SJCRH30 (cell line): ENCODE data around the gene INHBB. TPM values are rescaled to one million over a fixed set of nuclear protein-coding genes. Genes with fewer than 3 reads are reported as not detected.

Source experiments
- DNase-seq, 2 experiments: peaks; one replicate each; pipeline ENCODE4 v3.0.0-alpha.2; 2015 to 2020
- H3K27ac ChIP-seq: fragments of 250-450 bp; sonication (Bioruptor Pico); 2 replicates; pipeline ENCODE4 v1.5.1; 2020; ENCODE audit warnings: mild to moderate bottlenecking, moderate library complexity
- H3K27me3 ChIP-seq: fragments of 250-450 bp; sonication (Bioruptor Pico); 2 replicates; pipeline ENCODE4 v1.5.1; 2020; ENCODE audit warnings: mild to moderate bottlenecking, moderate library complexity
- H3K36me3 ChIP-seq: fragments of 250-450 bp; sonication (Bioruptor Pico); 2 replicates; pipeline ENCODE4 v1.5.1; 2020; ENCODE audit warnings: mild to moderate bottlenecking, moderate library complexity
- H3K4me1 ChIP-seq: fragments of 250-450 bp; sonication (Bioruptor Pico); 2 replicates; pipeline ENCODE4 v1.5.1; 2020; ENCODE audit warnings: mild to moderate bottlenecking, moderate library complexity
- H3K4me3 ChIP-seq: fragments of 250-450 bp; sonication (Bioruptor Pico); 2 replicates; pipeline ENCODE4 v1.5.1; 2020; ENCODE audit warnings: mild to moderate bottlenecking, moderate library complexity
- H3K9me3 ChIP-seq: fragments of 250-450 bp; sonication (Bioruptor Pico); replicated peaks from 2 replicates; pipeline ENCODE4 v1.5.1; 2020; ENCODE audit warnings: mild to moderate bottlenecking, moderate library complexity
- total RNA-seq: library from RNA; depleted of rRNA; stranded (reverse); fragments of >200 nt; shearing (Covaris generic); gene quantifications from 2 replicates; pipeline ENCODE4 v1.2.3, GENCODE V29; 2014

The INHBB gene
- total RNA-seq, 1 experiment from 2014 or later = not detected

GRCh38 chr2:120371969-120372625 lies 26.2 kb downstream of the INHBB start:
- H3K4me1 ChIP-seq = no peaks in the 10 kb centered on the region
- peaks cover 5% of the 10 kb centered on the region; the same call in 1 of the 2 replicates for H3K27me3 ChIP-seq
- H3K4me3 ChIP-seq = no peak overlapping the region
- no peaks in the 10 kb centered on the region for H3K9me3 ChIP-seq
- no peak overlapping the region for H3K27ac ChIP-seq
- no peaks in the 10 kb centered on the region for H3K36me3 ChIP-seq
- no peak for DNase-seq

GRCh38 chr2:120372816-120373215 lies 26.9 kb downstream of the INHBB start:
- DNase-seq = no peak
- Histone ChIP-seq H3K9me3 (no peaks in the 10 kb centered on the region), H3K4me3 (no peak overlapping the region), H3K4me1 (no peaks in the 10 kb centered on the region), H3K36me3 (no peaks in the 10 kb centered on the region), H3K27ac (no peak overlapping the region), H3K27me3 (peaks cover 5% of the 10 kb centered on the region; the same call in 1 of the 2 replicates)

GRCh38 chr2:120373424-120373823 lies 27.5 kb downstream of the INHBB start:
- Histone ChIP-seq H3K4me3 (no peak overlapping the region), H3K27me3 (peaks cover 5% of the 10 kb centered on the region; the same call in 1 of the 2 replicates), H3K36me3 (no peaks in the 10 kb centered on the region), H3K27ac (no peak overlapping the region), H3K9me3 (no peaks in the 10 kb centered on the region), H3K4me1 (no peaks in the 10 kb centered on the region)
- no peak for DNase-seq

GRCh38 chr2:120374821-120375220 lies 28.9 kb downstream of the INHBB start:
- Histone ChIP-seq H3K27me3 (peaks cover 5% of the 10 kb centered on the region; the same call in 1 of the 2 replicates), H3K4me3 (no peak overlapping the region), H3K9me3 (no peaks in the 10 kb centered on the region), H3K27ac (no peak overlapping the region), H3K4me1 (no peaks in the 10 kb centered on the region), H3K36me3 (no peaks in the 10 kb centered on the region)
- no peak for DNase-seq

- no peak for DNase-seq
- no peak overlapping the region for H3K27ac ChIP-seq
- no peak overlapping the region for H3K4me3 ChIP-seq
- no peaks in the 10 kb centered on the region for H3K4me1 ChIP-seq
- H3K27me3 ChIP-seq = peaks cover 4% of the 10 kb centered on the region; the same call in 1 of the 2 replicates
- H3K9me3 ChIP-seq = no peaks in the 10 kb centered on the region
- no peaks in the 10 kb centered on the region for H3K36me3 ChIP-seq
Measured at GRCh38 chr2:120375251-120376020, 29.5 kb downstream of the INHBB start.

- Histone ChIP-seq H3K4me1 (no peaks in the 10 kb centered on the region), H3K36me3 (no peaks in the 10 kb centered on the region), H3K4me3 (no peak overlapping the region), H3K27ac (no peak overlapping the region), H3K27me3 (no peaks in the 10 kb centered on the region; the same call in 1 of the 2 replicates), H3K9me3 (no peaks in the 10 kb centered on the region)
- no peak for DNase-seq
Measured at GRCh38 chr2:120376101-120376500, 30.2 kb downstream of the INHBB start.

GRCh38 chr2:120376679-120377640 lies 31.0 kb downstream of the INHBB start:
- H3K36me3 ChIP-seq = no peaks in the 10 kb centered on the region
- no peak overlapping the region for H3K27ac ChIP-seq
- no peaks in the 10 kb centered on the region; the same call in 1 of the 2 replicates for H3K27me3 ChIP-seq

GRCh38 chr2:120378605-120379004 lies 32.7 kb downstream of the INHBB start:
- H3K27me3 ChIP-seq = no peaks in the 10 kb centered on the region; the same call in 1 of the 2 replicates
- H3K36me3 ChIP-seq = no peaks in the 10 kb centered on the region

More at GRCh38 chr2:120376679-120377640, 31.0 kb downstream of the INHBB start:
- H3K4me3 ChIP-seq = no peak overlapping the region
- no peaks in the 10 kb centered on the region for H3K4me1 ChIP-seq
- no peak for DNase-seq
- H3K9me3 ChIP-seq = no peaks in the 10 kb centered on the region

GRCh38 chr2:120379916-120380893 lies 34.3 kb downstream of the INHBB start:
- Histone ChIP-seq H3K9me3 (no peaks in the 10 kb centered on the region), H3K36me3 (no peaks in the 10 kb centered on the region), H3K27me3 (no peaks in the 10 kb centered on the region; the same call in 1 of the 2 replicates), H3K4me1 (no peaks in the 10 kb centered on the region), H3K27ac (no peak overlapping the region), H3K4me3 (no peak overlapping the region)
- DNase-seq = no peak

More at GRCh38 chr2:120378605-120379004, 32.7 kb downstream of the INHBB start:
- Histone ChIP-seq H3K4me1 (no peaks in the 10 kb centered on the region), H3K4me3 (no peak overlapping the region), H3K27ac (no peak overlapping the region), H3K9me3 (no peaks in the 10 kb centered on the region)
- DNase-seq = no peak

- Histone ChIP-seq H3K4me3 (no peak overlapping the region), H3K36me3 (no peaks in the 10 kb centered on the region), H3K27ac (no peak overlapping the region), H3K4me1 (no peaks in the 10 kb centered on the region), H3K27me3 (no peaks in the 10 kb centered on the region; the same call in 1 of the 2 replicates), H3K9me3 (no peaks in the 10 kb centered on the region)
- DNase-seq = no peak
Measured at GRCh38 chr2:120381192-120381591, 35.3 kb downstream of the INHBB start.

- no peaks in the 10 kb centered on the region; the same call in 1 of the 2 replicates for H3K27me3 ChIP-seq
- no peaks in the 10 kb centered on the region for H3K36me3 ChIP-seq
- H3K4me3 ChIP-seq = no peak overlapping the region
- no peak overlapping the region for H3K27ac ChIP-seq
- DNase-seq = no peak
- H3K4me1 ChIP-seq = no peaks in the 10 kb centered on the region
- no peaks in the 10 kb centered on the region for H3K9me3 ChIP-seq
Measured at GRCh38 chr2:120381661-120382060, 35.7 kb downstream of the INHBB start.

- Histone ChIP-seq H3K4me3 (no peak overlapping the region), H3K36me3 (no peaks in the 10 kb centered on the region), H3K27ac (no peak overlapping the region), H3K4me1 (no peaks in the 10 kb centered on the region), H3K9me3 (no peaks in the 10 kb centered on the region), H3K27me3 (no peaks in the 10 kb centered on the region; the same call in 1 of the 2 replicates)
- no peak for DNase-seq
Measured at GRCh38 chr2:120382541-120383144, 36.7 kb downstream of the INHBB start.

- Histone ChIP-seq H3K27me3 (no peaks in the 10 kb centered on the region; the same call in 1 of the 2 replicates), H3K27ac (no peak overlapping the region), H3K4me1 (no peaks in the 10 kb centered on the region), H3K9me3 (no peaks in the 10 kb centered on the region), H3K4me3 (no peak overlapping the region), H3K36me3 (no peaks in the 10 kb centered on the region)
- DNase-seq = no peak
Measured at GRCh38 chr2:120383191-120383590, 37.3 kb downstream of the INHBB start.
